HEK293T (cell line): ENCODE measurements around the gene CDH4.

Experiments used
- CTCF ChIA-PET: fragments of 350-600 bp; formaldehyde crosslinking; extraction: SDS; loops from one replicate; lab custom pipeline; 2021; ENCODE audit warnings: antibody characterized with exemption, inconsistent platforms; lab: Yijun Ruan, JAX
- POLR2A ChIA-PET: fragments of 350-600 bp; formaldehyde crosslinking; extraction: SDS; loops from one replicate; lab custom pipeline; 2020; ENCODE audit warnings: antibody characterized with exemption, inconsistent platforms; lab: Yijun Ruan, JAX
- DNase-seq: peaks from one replicate; pipeline ENCODE4 v3.0.0; 2012; ENCODE audit warnings: mixed read lengths; ENCODE audit errors: extremely low spot score
- ARNT ChIP-seq: fragments of 450-650 bp; IDR thresholded peaks from 2 replicates; pipeline ENCODE4 v1.6.1; 2017; ENCODE audit warnings: mild to moderate bottlenecking
- BHLHE40 ChIP-seq: fragments of 450-650 bp; IDR thresholded peaks from 2 replicates; pipeline ENCODE4 v1.6.1; 2016; ENCODE audit warnings: mild to moderate bottlenecking, moderate library complexity, borderline replicate concordance
- CTBP1 ChIP-seq: fragments of 450-650 bp; IDR thresholded peaks from 2 replicates; pipeline ENCODE4 v1.6.1; 2016; ENCODE audit warnings: borderline replicate concordance
- ELF4 ChIP-seq: fragments of 450-650 bp; IDR thresholded peaks from 2 replicates; pipeline ENCODE4 v1.6.1; 2017; ENCODE audit warnings: antibody characterized with exemption
- FOXA1 ChIP-seq: fragments of 450-650 bp; IDR thresholded peaks from 2 replicates; pipeline ENCODE4 v1.6.1; 2016; ENCODE audit warnings: mild to moderate bottlenecking
- FOXK2 ChIP-seq: fragments of 450-650 bp; IDR thresholded peaks from 2 replicates; pipeline ENCODE4 v1.6.1; 2016; ENCODE audit warnings: mild to moderate bottlenecking
- FOXM1 ChIP-seq: fragments of 450-650 bp; IDR thresholded peaks from 2 replicates; pipeline ENCODE4 v1.6.1; 2017; ENCODE audit warnings: mild to moderate bottlenecking, borderline replicate concordance
- HDGF ChIP-seq: fragments of 450-650 bp; IDR thresholded peaks from 2 replicates; pipeline ENCODE4 v1.6.1; 2017; ENCODE audit warnings: antibody characterized with exemption, borderline replicate concordance
- L3MBTL2 ChIP-seq: fragments of 450-650 bp; conservative IDR thresholded peaks from 2 replicates; pipeline ENCODE4 v1.6.1; 2016; ENCODE audit warnings: mild to moderate bottlenecking
- LEF1 ChIP-seq: fragments of 450-650 bp; IDR thresholded peaks from 2 replicates; pipeline ENCODE4 v1.6.1; 2017; ENCODE audit warnings: mild to moderate bottlenecking, borderline replicate concordance
- NFRKB ChIP-seq: fragments of 450-650 bp; IDR thresholded peaks from 2 replicates; pipeline ENCODE4 v1.6.1; 2016; ENCODE audit warnings: mild to moderate bottlenecking, moderate library complexity
- PKNOX1 ChIP-seq: fragments of 450-650 bp; IDR thresholded peaks from 2 replicates; pipeline ENCODE4 v1.6.1; 2016
- SP1 ChIP-seq: fragments of 450-650 bp; IDR thresholded peaks from 2 replicates; pipeline ENCODE4 v1.6.1; 2017
- SUZ12 ChIP-seq: fragments of 450-650 bp; IDR thresholded peaks from 2 replicates; pipeline ENCODE4 v1.6.1; 2016; ENCODE audit warnings: mild to moderate bottlenecking
- TARDBP ChIP-seq: fragments of 450-650 bp; IDR thresholded peaks from 2 replicates; pipeline ENCODE4 v1.6.1; 2016
- ZNF384 ChIP-seq: fragments of 450-650 bp; IDR thresholded peaks from 2 replicates; pipeline ENCODE4 v1.6.1; 2016

CDH4 gene

GRCh38 chr20:61931476-61932198, 679.6 kb downstream of the CDH4 start:
- ChIA-PET CTCF (no interaction called here), POLR2A (no interaction called here)
- TF ChIP-seq SP1 (no peak), BHLHE40 (no peak), FOXK2 (no peak), HDGF (no peak), ZNF384 (no peak), LEF1 (no peak), ELF4 (no peak), FOXM1 (no peak), FOXA1 (no peak), L3MBTL2 (no peak)
- no peak for DNase-seq

- no peak for TF ChIP-seq PKNOX1
- TF ChIP-seq L3MBTL2, result no peak
- no peak for TF ChIP-seq LEF1
- CTCF ChIA-PET, result no interaction called here
- POLR2A ChIA-PET, result no interaction called here
- DNase-seq, result no peak
Observed at GRCh38 chr20:61932199-61932592, 680.1 kb downstream of the CDH4 start.

- POLR2A ChIA-PET, result no interaction called here
- TF ChIP-seq FOXA1 (no peak), CTBP1 (no peak), FOXM1 (no peak), L3MBTL2 (no peak), ELF4 (no peak), PKNOX1 (no peak), SUZ12 (no peak), TARDBP (no peak), BHLHE40 (no peak), NFRKB (no peak), ZNF384 (no peak), LEF1 (no peak), ARNT (no peak), SP1 (no peak), FOXK2 (no peak), HDGF (no peak)
- DNase-seq, result no peak
- CTCF ChIA-PET, result no interaction called here
Observed at GRCh38 chr20:61932711-61933480, 680.8 kb downstream of the CDH4 start.

- TF ChIP-seq FOXK2, result no peak
- no peak for TF ChIP-seq ELF4
- no peak for TF ChIP-seq FOXM1
- no peak for TF ChIP-seq LEF1
- no peak for TF ChIP-seq L3MBTL2
- no peak for TF ChIP-seq BHLHE40
- no peak for TF ChIP-seq NFRKB
- TF ChIP-seq ARNT, result no peak
- no peak for TF ChIP-seq FOXA1
- no peak for TF ChIP-seq PKNOX1
- TF ChIP-seq ZNF384, result no peak
- TF ChIP-seq TARDBP, result no peak
- no peak for TF ChIP-seq SP1
- TF ChIP-seq HDGF, result no peak
- no peak for TF ChIP-seq CTBP1
- DNase-seq, result no peak
- ChIA-PET POLR2A (no interaction called here), CTCF (no interaction called here)
Observed at GRCh38 chr20:61933481-61933950, 681.5 kb downstream of the CDH4 start.

- ChIA-PET CTCF (no interaction called here), POLR2A (no interaction called here)
- DNase-seq, result no peak
- TF ChIP-seq HDGF (no peak), ELF4 (no peak), ZNF384 (no peak), LEF1 (no peak), BHLHE40 (no peak), FOXK2 (no peak), SP1 (no peak), L3MBTL2 (no peak), FOXA1 (no peak), NFRKB (no peak), TARDBP (no peak), PKNOX1 (no peak), FOXM1 (no peak), CTBP1 (no peak), ARNT (no peak), SUZ12 (no peak)
Observed at GRCh38 chr20:61933951-61934715, 682.1 kb downstream of the CDH4 start.
